Measurements from ENCODE around the gene ELMO3. TPM values are rescaled to one million over a fixed set of nuclear protein-coding genes. Genes with fewer than 3 reads are reported as not detected.

ELMO3 gene
- total RNA-seq, 1 donor from 2014 or later = 17.5 TPM

DNA sequence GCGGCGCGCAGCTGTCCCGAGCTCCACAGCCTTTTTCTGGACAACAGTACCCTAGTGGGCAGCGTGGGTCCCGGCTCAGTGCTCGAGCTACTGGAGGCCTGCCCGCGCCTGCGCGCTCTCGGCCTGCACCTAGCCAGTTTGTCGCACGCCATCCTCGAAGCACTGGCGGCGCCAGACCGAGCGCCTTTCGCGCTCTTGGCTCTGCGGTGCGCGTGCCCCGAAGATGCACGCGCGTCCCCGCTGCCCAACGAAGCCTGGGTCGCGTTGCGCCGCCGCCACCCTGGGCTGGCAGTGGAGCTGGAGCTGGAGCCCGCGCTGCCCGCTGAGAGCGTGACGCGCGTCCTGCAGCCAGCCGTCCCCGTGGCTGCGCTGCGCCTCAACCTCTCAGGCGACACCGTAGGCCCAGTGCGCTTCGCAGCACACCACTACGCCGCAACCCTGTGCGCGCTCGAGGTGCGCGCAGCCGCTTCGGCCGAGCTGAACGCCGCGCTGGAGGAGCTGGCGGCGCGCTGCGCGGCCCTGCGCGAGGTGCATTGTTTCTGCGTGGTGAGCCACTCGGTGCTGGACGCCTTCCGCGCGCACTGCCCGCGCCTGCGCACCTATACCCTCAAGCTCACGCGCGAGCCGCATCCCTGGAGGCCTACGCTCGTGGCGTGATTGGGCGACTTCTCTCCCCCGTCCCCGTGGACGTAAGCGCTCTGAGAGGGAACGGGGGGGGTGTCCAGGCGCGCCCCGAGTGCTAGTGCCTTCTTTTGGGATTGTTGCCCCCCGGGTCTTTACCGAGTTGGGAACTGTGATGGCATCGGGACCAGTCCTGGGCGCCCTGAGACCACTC is 35.5 kb upstream of the ELMO3 start:
- Histone ChIP-seq H3K4me1 (peaks cover 47% of the 10 kb centered on the region), H3K27ac (no peak overlapping the region), H3K9me3 (no peaks in the 10 kb centered on the region), H3K4me3 (peak overlapping the region; percentile 46), H3K27me3 (peaks cover 18% of the 10 kb centered on the region), H3K36me3 (no peaks in the 10 kb centered on the region)
- TF ChIP-seq, protein P1, sequence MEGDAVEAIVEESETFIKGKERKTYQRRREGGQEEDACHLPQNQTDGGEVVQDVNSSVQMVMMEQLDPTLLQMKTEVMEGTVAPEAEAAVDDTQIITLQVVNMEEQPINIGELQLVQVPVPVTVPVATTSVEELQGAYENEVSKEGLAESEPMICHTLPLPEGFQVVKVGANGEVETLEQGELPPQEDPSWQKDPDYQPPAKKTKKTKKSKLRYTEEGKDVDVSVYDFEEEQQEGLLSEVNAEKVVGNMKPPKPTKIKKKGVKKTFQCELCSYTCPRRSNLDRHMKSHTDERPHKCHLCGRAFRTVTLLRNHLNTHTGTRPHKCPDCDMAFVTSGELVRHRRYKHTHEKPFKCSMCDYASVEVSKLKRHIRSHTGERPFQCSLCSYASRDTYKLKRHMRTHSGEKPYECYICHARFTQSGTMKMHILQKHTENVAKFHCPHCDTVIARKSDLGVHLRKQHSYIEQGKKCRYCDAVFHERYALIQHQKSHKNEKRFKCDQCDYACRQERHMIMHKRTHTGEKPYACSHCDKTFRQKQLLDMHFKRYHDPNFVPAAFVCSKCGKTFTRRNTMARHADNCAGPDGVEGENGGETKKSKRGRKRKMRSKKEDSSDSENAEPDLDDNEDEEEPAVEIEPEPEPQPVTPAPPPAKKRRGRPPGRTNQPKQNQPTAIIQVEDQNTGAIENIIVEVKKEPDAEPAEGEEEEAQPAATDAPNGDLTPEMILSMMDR (IDR thresholded peaks at IDR 0.05) = no peak
- intact Hi-C loops (cut with DNase I) = no loop called here
- ATAC-seq = no peak
- no peak for DNase-seq

GRCh38 chr16:67163999-67164558 is 34.9 kb upstream of the ELMO3 start:
- DNase-seq = peak; percentile 73
- H3K4me1 ChIP-seq = peaks cover 51% of the 10 kb centered on the region

GRCh38 chr16:67164599-67165061 is 34.3 kb upstream of the ELMO3 start, which contains the start of gene HSF4:
HSF4 (plus strand) TSS chr16:67164745; CDS start chr16:67164812, 67 bp downstream.
- intact Hi-C loops (cut with DNase I) = no loop called here
- Histone ChIP-seq H3K36me3 (no peaks in the 10 kb centered on the region), H3K9me3 (no peaks in the 10 kb centered on the region), H3K27ac (no peak within 1 kb of the TSS), H3K4me1 (peaks cover 57% of the 10 kb centered on the region), H3K4me3 (peak within 1 kb of the TSS; percentile 46), H3K27me3 (peaks cover 18% of the 10 kb centered on the region)
- TF ChIP-seq, protein P1 (IDR thresholded peaks at IDR 0.05) = no peak
- ATAC-seq = peak; percentile 54
- DNase-seq = peak; percentile 90

More at GRCh38 chr16:67163999-67164558, 34.9 kb upstream of the ELMO3 start:
- peak overlapping the region; percentile 46 for H3K4me3 ChIP-seq
- H3K9me3 ChIP-seq = no peaks in the 10 kb centered on the region
- no peak overlapping the region for H3K27ac ChIP-seq
- intact Hi-C loops (cut with DNase I) = no loop called here
- H3K27me3 ChIP-seq = peaks cover 18% of the 10 kb centered on the region
- no peaks in the 10 kb centered on the region for H3K36me3 ChIP-seq
- TF ChIP-seq, protein P1 (IDR thresholded peaks at IDR 0.05) = no peak
- ATAC-seq = no peak

- Histone ChIP-seq H3K27ac (no peak overlapping the region), H3K9me3 (no peaks in the 10 kb centered on the region), H3K27me3 (peaks cover 18% of the 10 kb centered on the region), H3K36me3 (no peaks in the 10 kb centered on the region), H3K4me3 (peak overlapping the region; percentile 46), H3K4me1 (peaks cover 63% of the 10 kb centered on the region)
- intact Hi-C loops (cut with DNase I) = no loop called here
- no peak for DNase-seq
- ATAC-seq = no peak
- TF ChIP-seq, protein P1 (IDR thresholded peaks at IDR 0.05) = no peak
Observed at GRCh38 chr16:67165121-67166078, 33.5 kb upstream of the ELMO3 start.

DNA sequence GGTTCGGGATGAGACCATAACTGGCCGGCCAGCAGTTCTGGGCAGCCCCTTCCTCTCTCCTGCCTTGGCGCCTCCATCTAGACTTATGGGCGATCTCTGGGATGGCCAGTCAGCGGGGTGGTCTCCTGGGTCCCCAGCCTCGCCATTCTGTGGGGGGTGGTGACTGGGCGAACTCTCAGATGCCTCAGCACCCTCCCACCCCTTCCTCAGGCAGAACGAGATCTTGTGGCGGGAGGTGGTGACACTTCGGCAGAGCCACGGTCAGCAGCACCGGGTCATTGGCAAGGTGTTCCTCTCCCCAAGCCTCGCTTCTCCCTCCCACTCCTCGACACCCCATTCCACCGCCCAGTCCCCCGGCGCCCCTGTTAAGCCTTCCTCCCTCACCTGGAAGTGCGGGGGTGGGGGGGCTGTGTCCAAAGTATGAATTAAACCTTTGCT is 32.8 kb upstream of the ELMO3 start:
- no peak for ATAC-seq
- Histone ChIP-seq H3K27ac (no peak overlapping the region), H3K4me3 (no peak overlapping the region), H3K4me1 (peaks cover 67% of the 10 kb centered on the region), H3K36me3 (no peaks in the 10 kb centered on the region), H3K9me3 (no peaks in the 10 kb centered on the region), H3K27me3 (peaks cover 18% of the 10 kb centered on the region)
- intact Hi-C loops (cut with DNase I) = no loop called here
- DNase-seq = no peak
- TF ChIP-seq, protein P1 (IDR thresholded peaks at IDR 0.05) = no peak

Data from upper lobe of right lung (tissue), 1 donor.